Nephron (organoid): ENCODE data around the gene PAX8.

Source experiments
- H3K27ac Mint-ChIP-seq, 3 experiments: 2 replicates each; pipeline ENCODE4 v1.8.0; 2020; ENCODE audit warnings: mixed read lengths in 3 of 3, mild to moderate bottlenecking in 2 of 3, moderate library complexity in 1 of 3
- H3K27me3 Mint-ChIP-seq: 2 replicates; pipeline ENCODE4 v1.8.0; 2021; ENCODE audit warnings: low read depth, mild to moderate bottlenecking, moderate library complexity, mixed read lengths
- H3K36me3 Mint-ChIP-seq: 2 replicates; pipeline ENCODE4 v1.8.0; 2020; ENCODE audit warnings: low read depth, mixed read lengths
- H3K4me1 Mint-ChIP-seq: 2 replicates; pipeline ENCODE4 v1.8.0; 2020; ENCODE audit warnings: mixed read lengths
- H3K4me3 Mint-ChIP-seq, 3 experiments: 2 replicates each; pipeline ENCODE4 v1.8.0; 2020; ENCODE audit warnings: mild to moderate bottlenecking in 3 of 3, mixed read lengths in 3 of 3, moderate library complexity in 2 of 3
- H3K9me3 Mint-ChIP-seq: 2 replicates; pipeline ENCODE4 v1.8.0; 2020; ENCODE audit warnings: mixed read lengths
- CTCF ChIP-seq, 3 experiments: fragments of 200-600 bp; sonication (generic); IDR thresholded peaks; one replicate each; pipeline ENCODE4 v1.5.0; 2021; ENCODE audit warnings: antibody characterized with exemption in 3 of 3; ENCODE audit not compliant: unreplicated experiment in 3 of 3

Gene PAX8

GRCh38 chr2:113201496-113202304 is 77.0 kb downstream of the PAX8 start:
- Mint-ChIP-seq H3K9me3 (no peaks in the 10 kb centered on the region), H3K27ac (peak overlapping the region; percentile 61 to 96 (median 94))

GRCh38 chr2:113200736-113201490 is 77.8 kb downstream of the PAX8 start:
- H3K36me3 Mint-ChIP-seq = no peaks in the 10 kb centered on the region
- no peak for TF ChIP-seq CTCF (IDR thresholded peaks at IDR 0.05; ENCODE audit: unreplicated experiment in 3 of 3)
- H3K27me3 Mint-ChIP-seq = peaks cover 35% of the 10 kb centered on the region
- H3K4me1 Mint-ChIP-seq = peaks cover 8% of the 10 kb centered on the region
- no peaks in the 10 kb centered on the region for H3K9me3 Mint-ChIP-seq
- peak overlapping the region; percentile 29 to 70 (median 38) for H3K4me3 Mint-ChIP-seq
- peak overlapping the region; percentile 1 to 49 (median 38) for H3K27ac Mint-ChIP-seq

More at GRCh38 chr2:113201496-113202304, 77.0 kb downstream of the PAX8 start:
- no peaks in the 10 kb centered on the region for H3K36me3 Mint-ChIP-seq
- H3K4me3 Mint-ChIP-seq = no peak overlapping the region
- TF ChIP-seq CTCF (IDR thresholded peaks at IDR 0.05; ENCODE audit: unreplicated experiment in 3 of 3) = no peak
- peaks cover 27% of the 10 kb centered on the region for H3K27me3 Mint-ChIP-seq
- peaks cover 8% of the 10 kb centered on the region for H3K4me1 Mint-ChIP-seq

DNA sequence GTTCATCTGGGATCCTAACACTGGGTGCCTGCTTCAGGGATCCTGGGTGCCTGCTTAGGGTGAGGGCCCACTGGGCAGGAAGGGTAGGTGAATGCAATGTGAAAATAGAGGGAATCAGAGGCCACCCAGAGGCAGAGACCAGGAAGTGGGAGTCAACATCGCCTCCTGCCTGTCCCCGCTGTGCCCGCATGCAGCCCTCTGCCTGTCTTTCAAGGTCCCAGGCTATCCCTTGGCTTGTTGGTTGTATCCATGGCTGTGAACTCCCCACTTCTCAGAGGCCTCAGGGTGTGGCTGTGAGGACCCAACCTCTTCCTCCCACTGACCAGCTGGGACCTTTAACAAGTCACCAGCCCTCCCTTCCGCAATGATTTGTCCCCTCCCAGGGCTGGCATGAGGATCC is 78.5 kb downstream of the PAX8 start:
- H3K27me3 Mint-ChIP-seq = peaks cover 36% of the 10 kb centered on the region
- H3K36me3 Mint-ChIP-seq = no peaks in the 10 kb centered on the region
- TF ChIP-seq CTCF (IDR thresholded peaks at IDR 0.05; ENCODE audit: unreplicated experiment in 3 of 3) = no peak
- peak overlapping the region in 1 of 3 experiments; percentile 49 for H3K27ac Mint-ChIP-seq
- H3K9me3 Mint-ChIP-seq = no peaks in the 10 kb centered on the region
- H3K4me1 Mint-ChIP-seq = peaks cover 8% of the 10 kb centered on the region
- H3K4me3 Mint-ChIP-seq = peak overlapping the region; percentile 70 to 74 (median 74)

GRCh38 chr2:113198790-113199612 is 79.7 kb downstream of the PAX8 start:
- H3K36me3 Mint-ChIP-seq = no peaks in the 10 kb centered on the region
- H3K4me3 Mint-ChIP-seq = peak overlapping the region; percentile 70 to 79 (median 74)
- peaks cover 8% of the 10 kb centered on the region for H3K4me1 Mint-ChIP-seq
- peaks cover 40% of the 10 kb centered on the region for H3K27me3 Mint-ChIP-seq
- H3K27ac Mint-ChIP-seq = peak overlapping the region in 1 of 3 experiments; percentile 64
- H3K9me3 Mint-ChIP-seq = no peaks in the 10 kb centered on the region
- TF ChIP-seq CTCF (IDR thresholded peaks at IDR 0.05; ENCODE audit: unreplicated experiment in 3 of 3) = peak; percentile 98 to 100 (median 99)

DNA sequence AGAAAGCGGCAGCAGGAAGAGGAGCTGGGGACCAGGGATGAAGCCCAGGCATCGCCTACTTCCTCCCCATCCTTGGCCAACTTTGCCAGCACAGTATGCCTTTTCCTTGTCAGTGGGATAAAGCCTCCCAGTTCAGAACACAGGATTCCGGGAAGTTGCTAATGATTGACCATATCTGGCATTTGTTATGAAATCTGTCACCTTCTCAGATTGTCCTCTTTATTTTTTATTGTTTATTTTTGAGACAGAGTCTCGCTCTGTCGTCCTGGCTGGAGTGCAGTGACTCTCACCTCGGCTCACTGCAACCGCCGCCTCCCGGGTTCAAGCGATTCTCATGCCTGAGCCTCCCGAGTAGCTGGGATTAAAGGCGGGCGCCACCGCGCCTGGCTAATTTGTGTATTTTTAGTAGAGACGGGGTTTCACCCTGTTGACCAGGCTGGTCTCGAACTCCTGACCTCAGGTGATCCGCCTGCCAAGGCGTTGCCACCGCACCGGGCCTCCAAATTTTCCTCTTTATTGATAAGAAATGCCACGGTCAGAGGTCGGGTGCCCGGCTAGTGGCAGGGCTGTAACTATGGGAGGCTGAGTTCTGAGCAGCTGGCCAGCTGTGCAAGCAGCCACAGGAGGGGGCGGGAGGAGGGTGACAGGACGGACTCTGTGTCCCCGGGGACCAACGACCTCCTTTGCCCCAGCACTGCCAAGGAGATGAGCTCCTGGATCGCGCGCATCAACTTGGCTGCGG is 80.5 kb downstream of the PAX8 start:
- H3K36me3 Mint-ChIP-seq = no peaks in the 10 kb centered on the region
- peaks cover 35% of the 10 kb centered on the region for H3K27me3 Mint-ChIP-seq
- H3K27ac Mint-ChIP-seq = no peak overlapping the region
- H3K9me3 Mint-ChIP-seq = no peaks in the 10 kb centered on the region
- peak overlapping the region; percentile 63 to 79 (median 72) for H3K4me3 Mint-ChIP-seq
- H3K4me1 Mint-ChIP-seq = peaks cover 8% of the 10 kb centered on the region
- TF ChIP-seq CTCF (IDR thresholded peaks at IDR 0.05; ENCODE audit: unreplicated experiment in 3 of 3) = no peak
